Measurements from ENCODE around the gene TVP23A.
"Not testable (repeated sequence)": the region's sequence is repeated elsewhere in the genome, so short reads cannot be mapped to it uniquely, and the experiment has no call there.

Gene TVP23A

DNA sequence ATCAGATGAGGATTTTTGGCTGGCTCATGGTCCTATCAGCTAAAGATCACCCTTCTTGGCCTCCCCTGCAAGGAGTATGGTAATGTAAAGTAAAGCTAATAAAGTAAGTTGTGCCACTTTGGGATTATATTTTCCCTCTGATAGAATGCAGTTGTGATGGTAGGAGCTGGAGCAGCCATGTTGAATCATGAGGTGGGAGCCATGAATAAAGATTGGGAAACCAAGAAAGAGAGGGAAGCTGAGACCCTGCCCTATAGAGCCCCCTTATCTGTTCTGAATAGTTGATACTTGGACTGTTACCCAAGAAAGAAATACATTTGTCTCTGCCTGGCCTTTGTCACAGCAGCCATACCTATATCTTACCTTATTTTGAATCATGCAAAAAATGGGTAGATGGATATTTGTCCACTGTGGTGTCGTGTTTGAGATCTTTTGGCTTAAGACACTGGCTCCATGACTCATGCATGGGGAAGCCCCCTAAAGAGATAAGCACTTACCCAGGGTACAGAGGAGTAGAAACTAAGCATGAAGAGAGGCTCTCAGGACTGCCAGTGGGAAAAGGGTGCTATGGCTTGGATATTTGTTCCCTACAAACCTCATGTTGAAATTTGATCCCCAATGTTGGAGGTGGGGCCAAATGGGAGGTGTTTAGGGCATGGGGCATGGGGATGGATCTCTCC is 17.7 kb upstream of the TVP23A start:
- Histone ChIP-seq H3K27me3 (replicated peaks; ENCODE audit: control insufficient read depth, insufficient read depth, low read length, poor library complexity, severe bottlenecking) (no peaks in the 10 kb centered on the region), H3K4me3 (ENCODE audit: insufficient read depth, low read depth, low read length, poor library complexity, severe bottlenecking) (no peak overlapping the region), H3K27ac (ENCODE audit: insufficient read depth, low read length, poor library complexity, severe bottlenecking) (no peak overlapping the region), H3K36me3 (ENCODE audit: control insufficient read depth, insufficient read depth, low read length) (no peaks in the 10 kb centered on the region), H3K4me1 (ENCODE audit: control insufficient read depth, insufficient read depth, low read length, poor library complexity, severe bottlenecking) (no peaks in the 10 kb centered on the region), H3K9me3 (ENCODE audit: control insufficient read depth, low read length) (no peaks in the 10 kb centered on the region)
- DNase-seq: no peak

DNA sequence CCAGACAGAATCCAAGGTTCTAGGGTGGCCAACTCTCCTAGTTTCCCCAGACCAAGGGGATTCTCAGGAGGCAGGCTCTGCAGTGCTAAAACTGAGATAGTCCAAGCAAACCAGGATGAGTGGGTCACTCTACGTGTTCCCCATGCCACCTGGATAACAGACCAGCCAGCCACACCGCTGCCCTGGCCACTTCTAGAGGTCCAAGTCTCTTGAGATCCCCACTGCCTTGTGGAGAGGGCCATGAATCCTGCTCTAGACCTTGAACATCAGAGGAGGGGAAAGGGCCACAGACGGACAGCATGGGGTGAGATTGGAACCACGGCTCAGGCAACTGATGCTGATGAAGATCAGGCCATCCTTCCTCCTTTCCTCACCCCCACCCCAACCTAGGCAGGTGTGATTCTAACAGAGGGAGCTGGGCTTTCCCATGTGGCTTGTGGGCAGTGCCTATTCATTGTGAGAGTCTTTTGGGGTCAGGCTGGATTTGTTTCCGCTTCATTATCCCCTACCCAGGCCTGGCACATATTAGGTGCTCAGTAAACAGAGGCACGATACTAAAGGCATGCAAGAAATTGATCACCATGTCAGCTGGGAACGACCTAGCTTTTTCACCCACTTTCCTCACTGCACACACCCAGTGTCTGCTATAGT is 16.8 kb upstream of the TVP23A start:
- Histone ChIP-seq H3K9me3 (ENCODE audit: control insufficient read depth, low read length) (no peaks in the 10 kb centered on the region), H3K36me3 (ENCODE audit: control insufficient read depth, insufficient read depth, low read length) (no peaks in the 10 kb centered on the region), H3K4me1 (ENCODE audit: control insufficient read depth, insufficient read depth, low read length, poor library complexity, severe bottlenecking) (no peaks in the 10 kb centered on the region), H3K4me3 (ENCODE audit: insufficient read depth, low read depth, low read length, poor library complexity, severe bottlenecking) (no peak overlapping the region), H3K27me3 (replicated peaks; ENCODE audit: control insufficient read depth, insufficient read depth, low read length, poor library complexity, severe bottlenecking) (no peaks in the 10 kb centered on the region), H3K27ac (ENCODE audit: insufficient read depth, low read length, poor library complexity, severe bottlenecking) (no peak overlapping the region)
- no peak for DNase-seq

DNA sequence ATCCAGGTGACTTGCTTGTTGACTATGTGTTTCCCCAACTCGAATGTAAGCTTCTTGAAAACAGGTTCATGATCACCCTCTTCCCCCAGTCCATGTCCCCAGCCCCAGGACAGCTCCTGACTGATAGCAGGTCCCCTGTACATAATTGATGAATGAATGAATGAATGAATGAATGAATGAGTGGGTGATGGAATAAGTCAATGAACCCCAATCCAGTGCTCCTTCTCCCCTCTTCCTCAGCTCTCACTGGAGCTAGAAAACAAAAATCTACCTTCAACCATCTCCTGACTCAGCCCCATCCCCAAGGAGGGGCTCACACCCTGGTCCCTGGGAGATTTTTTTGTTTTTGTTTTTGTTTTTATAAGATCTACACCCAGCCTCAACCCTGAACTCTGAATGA is 16.2 kb upstream of the TVP23A start:
- H3K27me3 ChIP-seq (replicated peaks; ENCODE audit: control insufficient read depth, insufficient read depth, low read length, poor library complexity, severe bottlenecking): no peaks in the 10 kb centered on the region
- no peaks in the 10 kb centered on the region for H3K9me3 ChIP-seq (ENCODE audit: control insufficient read depth, low read length)
- no peak for DNase-seq
- no peak overlapping the region for H3K4me3 ChIP-seq (ENCODE audit: insufficient read depth, low read depth, low read length, poor library complexity, severe bottlenecking)
- H3K27ac ChIP-seq (ENCODE audit: insufficient read depth, low read length, poor library complexity, severe bottlenecking): no peak overlapping the region
- no peaks in the 10 kb centered on the region for H3K36me3 ChIP-seq (ENCODE audit: control insufficient read depth, insufficient read depth, low read length)
- no peaks in the 10 kb centered on the region for H3K4me1 ChIP-seq (ENCODE audit: control insufficient read depth, insufficient read depth, low read length, poor library complexity, severe bottlenecking)

DNA sequence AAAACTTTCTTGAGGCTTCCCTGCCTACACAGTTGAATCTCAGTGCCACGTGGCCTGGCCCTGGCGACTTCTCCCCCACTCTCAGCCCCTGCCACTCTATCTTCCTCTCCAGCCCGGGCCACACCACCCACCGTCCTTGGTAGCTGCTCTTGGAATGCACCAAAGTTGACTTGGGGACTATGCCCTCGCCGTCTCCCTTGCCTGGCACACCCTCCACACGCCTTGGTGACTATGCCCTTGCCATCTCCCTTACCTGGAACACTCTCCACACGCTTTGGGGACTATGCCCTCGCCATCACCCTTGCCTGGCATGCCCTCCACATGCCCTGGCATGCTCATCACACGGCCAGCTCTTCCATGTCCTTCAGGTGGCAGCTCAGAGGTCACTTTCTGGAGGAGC is 15.5 kb upstream of the TVP23A start:
- Histone ChIP-seq H3K36me3 (ENCODE audit: control insufficient read depth, insufficient read depth, low read length) (no peaks in the 10 kb centered on the region), H3K9me3 (ENCODE audit: control insufficient read depth, low read length) (no peaks in the 10 kb centered on the region), H3K4me3 (ENCODE audit: insufficient read depth, low read depth, low read length, poor library complexity, severe bottlenecking) (no peak overlapping the region), H3K27me3 (replicated peaks; ENCODE audit: control insufficient read depth, insufficient read depth, low read length, poor library complexity, severe bottlenecking) (no peaks in the 10 kb centered on the region), H3K4me1 (ENCODE audit: control insufficient read depth, insufficient read depth, low read length, poor library complexity, severe bottlenecking) (no peaks in the 10 kb centered on the region), H3K27ac (ENCODE audit: insufficient read depth, low read length, poor library complexity, severe bottlenecking) (no peak overlapping the region)
- DNase-seq: no peak

DNA sequence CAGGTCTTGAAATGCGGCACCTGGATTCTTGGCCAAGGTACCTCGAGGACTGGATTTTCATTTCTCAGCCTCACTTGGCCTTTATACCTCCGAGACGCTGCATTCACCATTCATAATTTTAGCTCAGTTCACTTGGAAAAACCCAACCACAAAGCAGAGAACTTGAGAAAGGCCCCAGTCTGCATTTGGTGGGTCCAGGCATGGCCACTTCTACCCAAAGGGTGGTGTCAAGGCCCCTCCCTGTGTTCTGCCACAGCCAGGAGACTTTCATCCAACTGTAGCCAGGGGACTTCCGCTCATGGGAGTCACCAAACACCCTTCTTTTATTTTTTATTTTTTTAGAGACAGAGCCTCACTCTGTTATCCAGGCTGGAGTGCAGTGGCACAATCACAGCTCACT is 14.7 kb upstream of the TVP23A start:
- DNase-seq: no peak
- H3K27ac ChIP-seq (ENCODE audit: insufficient read depth, low read length, poor library complexity, severe bottlenecking): no peak overlapping the region
- no peaks in the 10 kb centered on the region for H3K36me3 ChIP-seq (ENCODE audit: control insufficient read depth, insufficient read depth, low read length)
- H3K27me3 ChIP-seq (replicated peaks; ENCODE audit: control insufficient read depth, insufficient read depth, low read length, poor library complexity, severe bottlenecking): no peaks in the 10 kb centered on the region
- H3K9me3 ChIP-seq (ENCODE audit: control insufficient read depth, low read length): no peaks in the 10 kb centered on the region
- H3K4me3 ChIP-seq (ENCODE audit: insufficient read depth, low read depth, low read length, poor library complexity, severe bottlenecking): no peak overlapping the region
- no peaks in the 10 kb centered on the region for H3K4me1 ChIP-seq (ENCODE audit: control insufficient read depth, insufficient read depth, low read length, poor library complexity, severe bottlenecking)

DNA sequence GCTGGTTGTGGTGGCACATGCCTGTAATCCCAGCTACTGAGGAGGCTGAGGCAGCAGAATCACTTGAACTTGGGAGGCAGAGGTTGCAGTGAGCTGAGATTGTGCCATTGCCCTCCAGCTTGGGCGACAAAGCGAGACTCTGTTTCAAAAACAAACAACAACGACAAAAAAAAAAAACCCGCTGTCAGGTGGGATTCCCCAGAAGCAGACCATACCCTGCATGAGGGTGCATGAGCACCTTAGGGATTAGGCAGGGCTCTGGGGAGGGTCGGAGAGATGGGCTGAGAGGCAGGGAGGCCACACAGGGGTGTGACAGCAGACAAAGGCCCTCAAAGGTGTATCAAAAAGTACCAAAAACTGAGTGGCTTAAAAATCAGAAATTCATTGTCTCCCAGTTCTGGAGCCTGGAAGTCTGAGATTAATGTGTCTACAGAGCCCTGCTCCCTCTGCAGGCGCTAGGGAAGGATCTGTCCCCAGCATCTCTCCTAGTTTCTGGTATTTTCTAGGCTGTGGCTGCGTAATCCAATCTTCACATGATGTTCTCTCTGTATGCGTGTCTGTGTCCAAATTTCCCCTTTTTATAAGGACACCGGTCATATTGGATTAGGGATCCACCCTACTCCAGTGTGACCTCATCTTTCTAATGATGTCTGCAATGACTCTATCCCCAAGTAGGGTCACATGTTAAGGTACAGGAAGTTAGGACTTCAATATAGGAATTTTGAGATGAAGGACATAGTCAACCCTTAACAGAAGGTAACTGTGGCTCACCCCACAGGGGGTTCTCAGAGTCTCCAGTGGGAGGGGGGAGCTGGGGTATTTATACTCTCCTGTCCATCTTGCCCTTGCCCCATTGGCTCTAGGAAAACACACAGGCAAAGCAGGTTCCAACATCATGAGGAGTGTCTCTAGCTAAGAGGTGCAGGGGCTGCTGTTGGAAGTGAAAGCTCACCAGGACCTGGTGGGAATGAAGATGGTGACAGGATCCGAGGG is 13.6 kb upstream of the TVP23A start:
- H3K9me3 ChIP-seq (ENCODE audit: control insufficient read depth, low read length): no peaks in the 10 kb centered on the region
- no peaks in the 10 kb centered on the region for H3K4me1 ChIP-seq (ENCODE audit: control insufficient read depth, insufficient read depth, low read length, poor library complexity, severe bottlenecking)
- no peaks in the 10 kb centered on the region for H3K27me3 ChIP-seq (replicated peaks; ENCODE audit: control insufficient read depth, insufficient read depth, low read length, poor library complexity, severe bottlenecking)
- no peaks in the 10 kb centered on the region for H3K36me3 ChIP-seq (ENCODE audit: control insufficient read depth, insufficient read depth, low read length)
- H3K27ac ChIP-seq (ENCODE audit: insufficient read depth, low read length, poor library complexity, severe bottlenecking): no peak overlapping the region
- no peak for DNase-seq
- no peak overlapping the region for H3K4me3 ChIP-seq (ENCODE audit: insufficient read depth, low read depth, low read length, poor library complexity, severe bottlenecking)

DNA sequence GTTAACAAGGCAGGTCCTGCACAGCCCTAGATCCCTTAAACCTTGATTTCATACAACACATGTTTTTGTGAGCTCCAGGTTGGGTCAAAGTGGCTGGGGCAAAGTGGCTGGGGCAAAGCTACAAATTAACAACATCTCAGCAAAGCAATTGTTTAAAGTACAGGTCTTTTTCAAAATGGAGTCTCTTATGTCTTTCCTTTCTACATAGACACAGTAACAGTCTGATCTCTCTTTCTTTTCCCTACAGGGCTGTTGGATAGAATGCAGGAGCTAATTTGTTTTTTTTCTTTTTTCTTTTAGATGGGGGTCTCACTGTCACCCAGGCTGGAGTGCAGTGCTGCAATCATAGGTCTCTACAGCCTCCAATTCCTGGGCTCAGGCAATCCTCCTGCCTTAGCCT is 11.6 kb upstream of the TVP23A start:
- H3K9me3 ChIP-seq (ENCODE audit: control insufficient read depth, low read length); H3K27ac ChIP-seq (ENCODE audit: insufficient read depth, low read length, poor library complexity, severe bottlenecking); H3K4me1 ChIP-seq (ENCODE audit: control insufficient read depth, insufficient read depth, low read length, poor library complexity, severe bottlenecking); H3K27me3 ChIP-seq (replicated peaks; ENCODE audit: control insufficient read depth, insufficient read depth, low read length, poor library complexity, severe bottlenecking); H3K4me3 ChIP-seq (ENCODE audit: insufficient read depth, low read depth, low read length, poor library complexity, severe bottlenecking); DNase-seq; H3K36me3 ChIP-seq (ENCODE audit: control insufficient read depth, insufficient read depth, low read length): not testable (repeated sequence)

DNA sequence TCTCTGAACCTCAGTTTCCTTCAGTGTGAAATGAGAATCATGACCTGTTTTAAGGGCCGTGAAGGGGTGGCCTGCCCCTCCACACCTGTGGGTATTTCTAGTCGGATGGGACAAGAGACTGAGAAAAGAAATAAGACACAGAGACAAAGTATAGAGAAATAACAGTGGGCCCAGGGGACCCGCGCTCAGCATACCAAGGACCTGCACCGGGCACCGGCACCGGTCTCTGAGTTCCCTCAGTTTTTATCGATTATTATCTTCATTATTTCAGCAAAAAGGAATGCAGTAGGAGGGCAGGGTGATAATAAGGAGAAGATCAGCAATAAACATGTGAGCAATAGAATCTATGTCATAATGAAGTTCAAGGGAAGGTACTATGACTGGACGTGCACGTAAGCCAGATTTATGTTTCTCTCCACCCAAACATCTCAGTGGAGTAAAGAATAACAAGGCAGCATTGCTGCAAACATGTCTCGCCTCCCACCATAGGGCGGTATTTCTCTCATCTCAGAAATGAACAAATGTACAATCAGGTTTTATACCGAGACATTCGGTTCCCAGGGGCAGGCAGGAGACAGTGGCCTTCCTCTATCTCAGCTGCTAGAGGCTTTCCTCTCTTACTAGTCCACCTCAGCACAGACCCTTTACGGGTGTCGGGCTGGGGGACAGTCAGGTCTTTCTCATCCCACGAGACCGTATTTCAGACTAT is 10.9 kb upstream of the TVP23A start:
- H3K27me3 ChIP-seq (replicated peaks; ENCODE audit: control insufficient read depth, insufficient read depth, low read length, poor library complexity, severe bottlenecking); H3K27ac ChIP-seq (ENCODE audit: insufficient read depth, low read length, poor library complexity, severe bottlenecking); H3K4me1 ChIP-seq (ENCODE audit: control insufficient read depth, insufficient read depth, low read length, poor library complexity, severe bottlenecking); H3K36me3 ChIP-seq (ENCODE audit: control insufficient read depth, insufficient read depth, low read length); H3K4me3 ChIP-seq (ENCODE audit: insufficient read depth, low read depth, low read length, poor library complexity, severe bottlenecking); DNase-seq; H3K9me3 ChIP-seq (ENCODE audit: control insufficient read depth, low read length): not testable (repeated sequence)

DNA sequence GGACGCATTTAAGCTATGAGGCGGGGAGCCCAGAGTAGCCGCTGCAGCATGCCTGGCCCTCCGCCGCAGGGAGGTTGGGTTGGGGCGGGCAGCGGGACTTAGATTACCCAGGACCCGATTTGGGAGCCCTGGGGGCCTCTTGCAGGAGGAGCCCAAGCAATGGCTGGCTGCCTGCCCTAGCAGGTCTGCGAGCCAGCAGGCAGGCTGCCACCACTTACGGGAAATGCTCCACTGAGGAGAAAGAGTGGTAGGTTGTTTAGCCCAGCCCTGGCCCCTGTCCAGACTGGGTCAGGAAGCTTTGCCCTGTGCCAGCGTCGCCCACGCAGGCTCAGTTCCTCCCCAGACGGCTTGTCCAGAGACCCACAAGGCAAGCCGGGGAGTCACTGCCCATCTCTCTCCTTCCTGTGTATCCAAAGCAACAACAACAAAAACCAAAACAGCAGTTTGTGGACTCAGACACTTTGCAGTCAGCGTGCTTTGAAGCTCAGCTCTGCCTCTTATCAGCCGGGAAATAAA is 10.3 kb upstream of the TVP23A start:
- no peak overlapping the region for H3K27ac ChIP-seq (ENCODE audit: insufficient read depth, low read length, poor library complexity, severe bottlenecking)
- H3K27me3 ChIP-seq (replicated peaks; ENCODE audit: control insufficient read depth, insufficient read depth, low read length, poor library complexity, severe bottlenecking): no peaks in the 10 kb centered on the region
- DNase-seq: no peak
- H3K4me3 ChIP-seq (ENCODE audit: insufficient read depth, low read depth, low read length, poor library complexity, severe bottlenecking): no peak overlapping the region
- H3K9me3 ChIP-seq (ENCODE audit: control insufficient read depth, low read length): no peaks in the 10 kb centered on the region
- H3K36me3 ChIP-seq (ENCODE audit: control insufficient read depth, insufficient read depth, low read length): no peaks in the 10 kb centered on the region
- H3K4me1 ChIP-seq (ENCODE audit: control insufficient read depth, insufficient read depth, low read length, poor library complexity, severe bottlenecking): no peaks in the 10 kb centered on the region
